ENCODE data around the gene ZNF469.

DNA sequence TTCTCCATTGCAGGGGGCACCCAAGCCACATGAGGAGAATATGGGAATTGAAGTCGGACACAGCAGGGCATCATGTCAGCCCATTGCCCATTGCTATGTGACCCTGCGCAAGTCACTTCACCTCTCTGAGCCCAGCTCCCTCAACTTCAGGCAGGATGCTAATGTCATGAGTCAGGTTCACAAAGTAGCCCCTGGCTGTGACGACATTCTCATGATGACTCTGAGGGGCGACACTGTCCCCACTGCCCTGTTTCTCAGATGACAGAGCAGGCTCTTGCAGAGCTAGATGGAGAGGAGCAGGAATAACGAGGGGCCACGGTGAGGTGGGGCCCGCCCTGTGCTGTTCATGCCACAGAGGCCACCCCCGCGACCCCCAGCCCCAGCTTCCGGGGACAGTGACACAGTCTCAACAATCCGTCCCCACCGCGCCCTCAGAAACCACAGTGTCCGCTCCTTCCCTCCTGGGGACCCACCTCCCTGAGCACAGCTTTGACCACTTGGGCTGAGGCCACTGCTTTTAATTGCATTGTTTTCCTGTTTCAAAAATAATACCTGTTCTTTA is 13.2 kb upstream of the ZNF469 start:
- TF ChIP-seq CTCF (conservative IDR thresholded peaks at IDR 0.05): no peak
- no peak for TF ChIP-seq ZFX (IDR thresholded peaks at IDR 0.05)

Data from C4-2B (cell line).